ENCODE data around the gene ZMIZ1. TPM values are rescaled to one million over a fixed set of nuclear protein-coding genes. Genes with fewer than 3 reads are reported as not detected.

The ZMIZ1 gene
- total RNA-seq, 1 donor from 2014 or later = 84.7 TPM

GRCh38 chr10:79170226-79170752 lies 101.5 kb downstream of the ZMIZ1 start:
- ATAC-seq (no peak), DNase-seq (no peak)
- Histone ChIP-seq H3K4me3 (no peak overlapping the region), H3K9me3 (no peaks in the 10 kb centered on the region), H3K36me3 (peaks cover 41% of the 10 kb centered on the region), H3K4me1 (peaks cover 7% of the 10 kb centered on the region), H3K27me3 (no peaks in the 10 kb centered on the region), H3K27ac (no peak overlapping the region)
- TF ChIP-seq CTCF (IDR thresholded peaks at IDR 0.05) = no peak
- intact Hi-C loops (cut with DNase I) = no loop called here

- Histone ChIP-seq H3K36me3 (peaks cover 41% of the 10 kb centered on the region), H3K4me1 (peaks cover 13% of the 10 kb centered on the region), H3K27me3 (no peaks in the 10 kb centered on the region), H3K27ac (no peak overlapping the region), H3K4me3 (no peak overlapping the region), H3K9me3 (no peaks in the 10 kb centered on the region)
- no peak for TF ChIP-seq CTCF (IDR thresholded peaks at IDR 0.05)
- ATAC-seq (no peak), DNase-seq (no peak)
- intact Hi-C loops (cut with DNase I) = no loop called here
Observed at GRCh38 chr10:79170993-79171392, 102.2 kb downstream of the ZMIZ1 start.

- Histone ChIP-seq H3K4me3 (no peak overlapping the region), H3K4me1 (peaks cover 18% of the 10 kb centered on the region), H3K27me3 (no peaks in the 10 kb centered on the region), H3K36me3 (peaks cover 39% of the 10 kb centered on the region), H3K9me3 (no peaks in the 10 kb centered on the region), H3K27ac (no peak overlapping the region)
- no peak for DNase-seq
- intact Hi-C loops (cut with DNase I) = no loop called here
- no peak for TF ChIP-seq CTCF (IDR thresholded peaks at IDR 0.05)
- peak; percentile 9 for ATAC-seq
Observed at GRCh38 chr10:79171504-79171903, 102.7 kb downstream of the ZMIZ1 start.

GRCh38 chr10:79172881-79173280 lies 104.1 kb downstream of the ZMIZ1 start:
- H3K4me1 ChIP-seq = peaks cover 32% of the 10 kb centered on the region
- H3K36me3 ChIP-seq = peaks cover 27% of the 10 kb centered on the region
- no peak overlapping the region for H3K4me3 ChIP-seq
- ATAC-seq (no peak), DNase-seq (no peak)
- intact Hi-C loops (cut with DNase I) = no loop called here
- no peak for TF ChIP-seq CTCF (IDR thresholded peaks at IDR 0.05)
- no peaks in the 10 kb centered on the region for H3K9me3 ChIP-seq
- H3K27ac ChIP-seq = no peak overlapping the region
- no peaks in the 10 kb centered on the region for H3K27me3 ChIP-seq

GRCh38 chr10:79173582-79174262 lies 105.0 kb downstream of the ZMIZ1 start:
- H3K27ac ChIP-seq = no peak overlapping the region
- intact Hi-C loops (cut with DNase I) = no loop called here
- TF ChIP-seq CTCF (IDR thresholded peaks at IDR 0.05) = no peak
- ATAC-seq = no peak
- no peak overlapping the region for H3K4me3 ChIP-seq
- peaks cover 40% of the 10 kb centered on the region for H3K4me1 ChIP-seq
- DNase-seq = no peak
- no peaks in the 10 kb centered on the region for H3K27me3 ChIP-seq
- H3K36me3 ChIP-seq = peaks cover 24% of the 10 kb centered on the region
- no peaks in the 10 kb centered on the region for H3K9me3 ChIP-seq
